ENCODE data around the gene PDGFRB. TPM values are rescaled to one million over a fixed set of nuclear protein-coding genes. Genes with fewer than 3 reads are reported as not detected.

The PDGFRB gene
- total RNA-seq, 1 donor from 2014 or later: 173 TPM

GRCh38 chr5:150186897-150187296 is 31.3 kb upstream of the PDGFRB start:
- TF ChIP-seq, protein P1, sequence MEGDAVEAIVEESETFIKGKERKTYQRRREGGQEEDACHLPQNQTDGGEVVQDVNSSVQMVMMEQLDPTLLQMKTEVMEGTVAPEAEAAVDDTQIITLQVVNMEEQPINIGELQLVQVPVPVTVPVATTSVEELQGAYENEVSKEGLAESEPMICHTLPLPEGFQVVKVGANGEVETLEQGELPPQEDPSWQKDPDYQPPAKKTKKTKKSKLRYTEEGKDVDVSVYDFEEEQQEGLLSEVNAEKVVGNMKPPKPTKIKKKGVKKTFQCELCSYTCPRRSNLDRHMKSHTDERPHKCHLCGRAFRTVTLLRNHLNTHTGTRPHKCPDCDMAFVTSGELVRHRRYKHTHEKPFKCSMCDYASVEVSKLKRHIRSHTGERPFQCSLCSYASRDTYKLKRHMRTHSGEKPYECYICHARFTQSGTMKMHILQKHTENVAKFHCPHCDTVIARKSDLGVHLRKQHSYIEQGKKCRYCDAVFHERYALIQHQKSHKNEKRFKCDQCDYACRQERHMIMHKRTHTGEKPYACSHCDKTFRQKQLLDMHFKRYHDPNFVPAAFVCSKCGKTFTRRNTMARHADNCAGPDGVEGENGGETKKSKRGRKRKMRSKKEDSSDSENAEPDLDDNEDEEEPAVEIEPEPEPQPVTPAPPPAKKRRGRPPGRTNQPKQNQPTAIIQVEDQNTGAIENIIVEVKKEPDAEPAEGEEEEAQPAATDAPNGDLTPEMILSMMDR (IDR thresholded peaks at IDR 0.05): no peak
- TF ChIP-seq POLR2AphosphoS5 (IDR thresholded peaks at IDR 0.05; ENCODE audit: insufficient read depth in 1 of 2, low read depth in 1 of 2): no peak
- no peak for TF ChIP-seq POLR2A (IDR thresholded peaks at IDR 0.05)
- DNase-seq (ENCODE audit: extremely low spot score in 2 of 2): no peak
- Histone ChIP-seq H3K4me3 (no peak overlapping the region), H3K9me3 (no peaks in the 10 kb centered on the region), H3K36me3 (no peaks in the 10 kb centered on the region), H3K27ac (no peak overlapping the region), H3K27me3 (no peaks in the 10 kb centered on the region), H3K4me1 (peaks cover 17% of the 10 kb centered on the region)
- intact Hi-C loops (cut with DNase I): no loop called here

DNA sequence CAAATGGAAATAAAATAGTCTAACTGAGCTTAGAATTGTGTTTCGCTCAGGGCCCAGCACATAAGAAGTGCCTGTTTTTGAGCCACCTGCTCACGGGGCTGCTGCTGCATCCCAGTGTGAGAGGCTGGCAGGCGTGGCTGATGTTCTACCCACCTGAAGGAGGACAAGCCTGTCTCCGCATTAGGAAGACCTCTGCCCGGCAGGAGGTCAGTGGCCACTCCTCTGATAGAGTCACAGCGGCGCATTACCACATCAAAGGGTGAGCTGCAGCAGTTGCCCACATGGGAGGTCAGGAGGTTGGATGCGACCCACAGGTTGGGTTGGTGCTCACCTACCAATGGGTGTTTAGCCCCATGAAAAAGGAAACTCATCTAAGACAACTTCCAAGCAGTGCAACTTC is 30.5 kb upstream of the PDGFRB start:
- Histone ChIP-seq H3K4me3 (no peak overlapping the region), H3K4me1 (peaks cover 24% of the 10 kb centered on the region), H3K9me3 (no peaks in the 10 kb centered on the region), H3K27ac (no peak overlapping the region), H3K27me3 (no peaks in the 10 kb centered on the region), H3K36me3 (no peaks in the 10 kb centered on the region)
- no peak for TF ChIP-seq POLR2A (IDR thresholded peaks at IDR 0.05)
- no peak for TF ChIP-seq POLR2AphosphoS5 (IDR thresholded peaks at IDR 0.05; ENCODE audit: insufficient read depth in 1 of 2, low read depth in 1 of 2)
- TF ChIP-seq, protein P1 (IDR thresholded peaks at IDR 0.05): no peak
- DNase-seq (ENCODE audit: extremely low spot score in 2 of 2): no peak
- intact Hi-C loops (cut with DNase I): no loop called here

- no peaks in the 10 kb centered on the region for H3K27me3 ChIP-seq
- H3K9me3 ChIP-seq: no peaks in the 10 kb centered on the region
- no peak overlapping the region for H3K4me3 ChIP-seq
- no peaks in the 10 kb centered on the region for H3K36me3 ChIP-seq
- TF ChIP-seq POLR2A (IDR thresholded peaks at IDR 0.05) (no peak), POLR2AphosphoS5 (IDR thresholded peaks at IDR 0.05; ENCODE audit: insufficient read depth in 1 of 2, low read depth in 1 of 2) (no peak)
- TF ChIP-seq, protein P1 (IDR thresholded peaks at IDR 0.05): no peak
- no peak for DNase-seq (ENCODE audit: extremely low spot score in 2 of 2)
- peaks cover 31% of the 10 kb centered on the region for H3K4me1 ChIP-seq
- intact Hi-C loops (cut with DNase I): no loop called here
- H3K27ac ChIP-seq: no peak overlapping the region
Observed at GRCh38 chr5:150184990-150185912, 29.6 kb upstream of the PDGFRB start.

DNA sequence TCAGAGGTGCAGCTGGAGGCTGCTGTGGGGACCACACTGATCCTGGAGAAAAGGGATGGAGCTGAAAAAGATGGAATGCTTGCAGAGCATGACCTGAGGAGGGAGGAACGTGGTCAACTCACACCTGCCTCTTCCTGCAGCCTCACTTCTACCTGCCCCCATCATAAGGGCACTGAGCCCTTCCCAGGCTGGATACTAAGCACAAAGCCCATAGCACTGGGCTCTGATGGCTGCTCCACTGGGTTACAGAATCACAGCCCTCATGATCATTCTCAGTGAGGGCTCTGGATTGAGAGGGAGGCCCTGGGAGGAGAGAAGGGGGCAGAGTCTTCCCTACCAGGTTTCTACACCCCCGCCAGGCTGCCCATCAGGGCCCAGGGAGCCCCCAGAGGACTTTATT is 28.4 kb upstream of the PDGFRB start:
- no peaks in the 10 kb centered on the region for H3K9me3 ChIP-seq
- intact Hi-C loops (cut with DNase I): no loop called here
- H3K27ac ChIP-seq: no peak overlapping the region
- TF ChIP-seq, protein P1 (IDR thresholded peaks at IDR 0.05): no peak
- TF ChIP-seq POLR2A (IDR thresholded peaks at IDR 0.05) (no peak), POLR2AphosphoS5 (IDR thresholded peaks at IDR 0.05; ENCODE audit: insufficient read depth in 1 of 2, low read depth in 1 of 2) (no peak)
- H3K27me3 ChIP-seq: no peaks in the 10 kb centered on the region
- no peak for DNase-seq (ENCODE audit: extremely low spot score in 2 of 2)
- no peaks in the 10 kb centered on the region for H3K36me3 ChIP-seq
- H3K4me1 ChIP-seq: peaks cover 34% of the 10 kb centered on the region
- no peak overlapping the region for H3K4me3 ChIP-seq

DNA sequence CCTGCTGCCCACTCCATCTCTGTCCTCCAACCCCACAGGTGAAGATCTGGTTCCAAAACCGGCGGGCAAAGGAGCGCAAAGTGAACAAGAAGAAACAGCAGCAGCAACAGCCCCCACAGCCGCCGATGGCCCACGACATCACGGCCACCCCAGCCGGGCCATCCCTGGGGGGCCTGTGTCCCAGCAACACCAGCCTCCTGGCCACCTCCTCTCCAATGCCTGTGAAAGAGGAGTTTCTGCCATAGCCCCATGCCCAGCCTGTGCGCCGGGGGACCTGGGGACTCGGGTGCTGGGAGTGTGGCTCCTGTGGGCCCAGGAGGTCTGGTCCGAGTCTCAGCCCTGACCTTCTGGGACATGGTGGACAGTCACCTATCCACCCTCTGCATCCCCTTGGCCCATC is 27.8 kb upstream of the PDGFRB start:
- intact Hi-C loops (cut with DNase I): no loop called here
- TF ChIP-seq POLR2A (IDR thresholded peaks at IDR 0.05): no peak
- TF ChIP-seq, protein P1 (IDR thresholded peaks at IDR 0.05): no peak
- TF ChIP-seq POLR2AphosphoS5 (IDR thresholded peaks at IDR 0.05; ENCODE audit: insufficient read depth in 1 of 2, low read depth in 1 of 2): no peak

More for the DNA sequence above, 27.8 kb upstream of the PDGFRB start:
- Histone ChIP-seq H3K36me3 (no peaks in the 10 kb centered on the region), H3K27ac (no peak overlapping the region), H3K4me1 (peaks cover 34% of the 10 kb centered on the region), H3K9me3 (no peaks in the 10 kb centered on the region), H3K27me3 (no peaks in the 10 kb centered on the region), H3K4me3 (no peak overlapping the region)
- DNase-seq (ENCODE audit: extremely low spot score in 2 of 2): no peak

Measured in vagina (tissue), 2 donors.